Fibroblast of mammary gland (primary cell): ENCODE data around the gene RABEP2.
"Not testable (repeated sequence)": the region's sequence is repeated elsewhere in the genome, so short reads cannot be mapped to it uniquely, and the experiment has no call there.

Source experiments
- DNase-seq: peaks from one replicate; pipeline ENCODE4 v3.0.0-alpha.2; 2010; ENCODE audit warnings: low read depth
- H3K4me3 ChIP-seq: 2 replicates; pipeline ENCODE4 v1.5.1; 2011; ENCODE audit warnings: low read depth, mild to moderate bottlenecking, low read length, moderate library complexity; ENCODE audit not compliant: control insufficient read depth
- CTCF ChIP-seq: conservative IDR thresholded peaks from 2 replicates; pipeline ENCODE4 v1.5.1; 2011; ENCODE audit warnings: low read depth, low read length, inconsistent platforms; ENCODE audit not compliant: control insufficient read depth, insufficient read depth

The RABEP2 gene

GRCh38 chr16:28891964-28892890 is 32.8 kb downstream of the RABEP2 start:
- DNase-seq, result no peak
- TF ChIP-seq CTCF, result no peak
- H3K4me3 ChIP-seq, result no peak overlapping the region

- not testable (repeated sequence) for DNase-seq, H3K4me3 ChIP-seq
Measured at GRCh38 chr16:28890355-28890754, 34.7 kb downstream of the RABEP2 start.

GRCh38 chr16:28886945-28887344 is 38.1 kb downstream of the RABEP2 start:
- DNase-seq, result no peak
- H3K4me3 ChIP-seq, result no peak overlapping the region
- TF ChIP-seq CTCF, result no peak

- no peak overlapping the region for H3K4me3 ChIP-seq
- TF ChIP-seq CTCF, result no peak
- DNase-seq, result no peak
Measured at GRCh38 chr16:28884045-28884444, 41.0 kb downstream of the RABEP2 start.

GRCh38 chr16:28883221-28883996 is 41.6 kb downstream of the RABEP2 start:
- no peak overlapping the region for H3K4me3 ChIP-seq
- no peak for TF ChIP-seq CTCF
- DNase-seq, result no peak

GRCh38 chr16:28882551-28883160 is 42.4 kb downstream of the RABEP2 start:
- TF ChIP-seq CTCF, result no peak
- H3K4me3 ChIP-seq, result no peak overlapping the region
- no peak for DNase-seq

- H3K4me3 ChIP-seq, DNase-seq: not testable (repeated sequence)
Measured at GRCh38 chr16:28881565-28881964, 43.5 kb downstream of the RABEP2 start.
